PC-3 (cell line): Measurements from ENCODE around the gene ABCA2.

Experiments
- CTCF ChIP-seq: fragments of 300-600 bp; sonication (generic); conservative IDR thresholded peaks from 2 replicates; pipeline ENCODE4 v1.5.1; 2017; ENCODE audit warnings: antibody characterized with exemption, low read depth, mild to moderate bottlenecking, low read length
- EZH2 ChIP-seq: fragments of 300-600 bp; sonication (generic); IDR thresholded peaks from one replicate; pipeline ENCODE4 v1.6.1; 2017; ENCODE audit warnings: antibody characterized with exemption, mild to moderate bottlenecking, low read length; ENCODE audit not compliant: unreplicated experiment
- EZH2phosphoT487 ChIP-seq: fragments of 300-600 bp; sonication (generic); IDR thresholded peaks from 2 replicates; pipeline ENCODE4 v1.6.1; 2018; ENCODE audit warnings: mild to moderate bottlenecking, antibody characterized with exemption, low read length, borderline replicate concordance

DNA sequence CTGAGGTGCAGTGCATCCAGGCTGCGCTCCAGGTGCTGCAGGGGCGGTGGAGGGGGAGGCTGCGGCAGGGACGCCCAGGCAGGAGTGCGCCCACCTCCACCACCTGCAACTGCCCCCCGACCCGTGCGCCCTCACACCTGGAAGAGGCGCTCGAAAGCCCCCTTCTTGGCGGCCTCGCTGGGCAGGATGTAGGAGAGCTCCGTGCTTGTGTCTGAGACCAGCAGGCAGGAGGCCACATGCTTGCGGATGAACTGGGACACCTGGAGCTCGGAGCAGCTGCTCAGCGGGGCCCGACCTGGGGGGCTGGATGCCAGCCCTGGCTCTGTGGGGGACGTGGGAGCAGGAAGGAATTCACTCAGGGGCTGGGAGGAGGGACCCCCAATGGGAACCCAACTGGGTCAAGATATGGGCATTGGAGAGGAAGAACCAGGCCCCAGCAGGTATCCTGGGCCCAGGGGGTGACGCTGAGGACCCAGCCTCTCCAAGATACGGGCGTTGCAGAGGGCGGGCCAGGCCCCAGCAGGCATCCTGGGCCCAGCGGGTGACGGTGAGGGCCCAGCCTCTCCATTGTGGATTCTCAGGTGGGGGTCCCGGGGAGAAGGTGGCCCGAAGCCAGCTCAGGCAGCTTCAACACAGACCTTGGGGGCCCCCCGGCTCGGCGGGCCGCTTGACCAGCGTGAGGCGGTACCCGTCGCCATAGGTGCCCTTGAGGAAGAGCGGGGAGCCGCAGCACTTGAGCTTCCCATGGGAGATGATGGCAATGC, 13.1 kb downstream of the ABCA2 start:
- TF ChIP-seq CTCF (no peak), EZH2 (no peak), EZH2phosphoT487 (no peak)
